Subcutaneous abdominal adipose tissue (tissue), 5 donors: ENCODE results near the gene PRDM16.
A peak's percentile ranks its signal among the peaks of the same experiment; 100 is the strongest.

Experiments
- H3K27ac ChIP-seq: one replicate; pipeline ENCODE4 v1.7.0; 2013; ENCODE audit warnings: low read depth, mild to moderate bottlenecking, inconsistent platforms, low read length, moderate library complexity
- H3K27me3 ChIP-seq, 5 donors: one replicate each; pipeline ENCODE4 v1.7.0; 2013; ENCODE audit warnings: low read length in 5 of 5, inconsistent platforms in 1 of 5; ENCODE audit not compliant: control insufficient read depth in 5 of 5, insufficient read depth in 4 of 5
- H3K36me3 ChIP-seq, 5 donors: one replicate each; pipeline ENCODE4 v1.7.0; 2013; ENCODE audit warnings: low read length in 5 of 5; ENCODE audit not compliant: control insufficient read depth in 5 of 5, insufficient read depth in 5 of 5
- H3K4me1 ChIP-seq, 5 donors: one replicate each; pipeline ENCODE4 v1.7.0; 2013; ENCODE audit warnings: low read length in 5 of 5, mild to moderate bottlenecking in 3 of 5, moderate library complexity in 1 of 5; ENCODE audit not compliant: control insufficient read depth in 5 of 5, insufficient read depth in 5 of 5
- H3K4me3 ChIP-seq, 5 donors: one replicate each; pipeline ENCODE4 v1.7.0; 2013; ENCODE audit warnings: low read length in 5 of 5, low read depth in 1 of 5
- H3K9ac ChIP-seq, 5 donors: one replicate each; pipeline ENCODE4 v1.7.0; 2013; ENCODE audit warnings: low read length in 5 of 5, mild to moderate bottlenecking in 4 of 5, moderate library complexity in 3 of 5
- H3K9me3 ChIP-seq, 5 donors: one replicate each; pipeline ENCODE4 v1.7.0; 2013; ENCODE audit warnings: low read length in 5 of 5; ENCODE audit not compliant: control insufficient read depth in 5 of 5
- donor health status: healthy.
- donor health status: healthy.
- donor health status: healthy.
- donor health status: healthy.
- donor health status: healthy.

PRDM16 gene

GRCh38 chr1:3393024-3393986 is 324.3 kb downstream of the PRDM16 start:
- H3K27ac ChIP-seq: no peak overlapping the region
- H3K36me3 ChIP-seq: no peaks in the 10 kb centered on the region
- H3K4me1 ChIP-seq: peaks cover 0 to 9% (median 7%) of the 10 kb centered on the region in 5 donors
- no peak overlapping the region for H3K9ac ChIP-seq
- no peaks in the 10 kb centered on the region for H3K9me3 ChIP-seq
- H3K27me3 ChIP-seq: peaks cover 26 to 63% (median 54%) of the 10 kb centered on the region in 5 donors
- H3K4me3 ChIP-seq: peak overlapping the region in 1 of 5 donors; percentile 37

DNA sequence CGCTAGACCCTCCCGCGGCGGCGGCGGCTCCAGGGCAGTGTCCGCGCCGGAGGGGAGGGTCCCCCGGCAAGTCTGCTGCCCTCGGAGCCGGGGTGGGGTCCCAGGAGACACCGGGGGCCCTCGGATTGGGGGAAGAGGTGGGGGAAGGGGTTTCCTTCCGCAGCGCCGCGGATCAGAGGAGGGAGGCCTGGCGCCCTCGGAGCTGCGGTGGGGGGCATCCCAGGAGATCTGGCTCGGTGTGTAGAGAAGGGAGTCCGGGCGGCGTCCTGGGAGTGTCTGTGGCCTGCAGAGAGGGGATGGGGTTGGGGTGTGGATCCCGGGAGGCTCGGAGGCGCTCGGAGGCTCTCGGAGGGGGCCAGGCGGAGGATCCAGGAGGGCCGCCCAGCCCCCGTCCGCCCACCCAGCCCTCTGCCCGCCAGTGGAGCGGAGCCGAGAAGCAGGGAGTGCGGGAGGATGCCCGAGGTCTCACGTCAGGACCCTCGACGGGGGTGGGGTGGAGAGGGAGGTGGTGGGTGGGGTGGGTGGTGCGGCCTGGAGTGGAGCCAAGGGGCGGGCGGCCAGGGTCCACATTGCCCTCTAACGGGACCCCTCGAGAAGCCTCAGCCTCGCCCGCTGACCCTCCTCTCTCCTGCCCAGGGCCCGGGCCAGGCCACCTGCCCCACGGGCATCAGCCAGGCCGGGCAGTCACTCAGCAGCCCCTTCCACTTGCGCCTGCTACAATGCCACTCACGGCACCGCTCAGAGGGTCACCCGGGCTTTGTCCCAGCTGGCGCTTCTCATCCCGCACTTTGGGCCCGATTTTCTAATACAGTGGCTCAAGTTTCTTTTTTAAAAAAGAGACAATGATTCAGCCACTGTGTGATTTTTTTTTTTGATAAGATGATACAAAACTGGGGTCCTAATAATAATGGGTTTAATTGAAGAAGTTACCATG is 325.3 kb downstream of the PRDM16 start:
- peak overlapping the region in 1 of 5 donors; percentile 37 for H3K4me3 ChIP-seq
- H3K4me1 ChIP-seq: peaks cover 3 to 9% (median 7%) of the 10 kb centered on the region in 5 donors
- H3K9ac ChIP-seq: no peak overlapping the region
- no peaks in the 10 kb centered on the region for H3K36me3 ChIP-seq
- H3K27ac ChIP-seq: no peak overlapping the region
- no peaks in the 10 kb centered on the region for H3K9me3 ChIP-seq
- peaks cover 26 to 58% (median 47%) of the 10 kb centered on the region in 5 donors for H3K27me3 ChIP-seq

- Histone ChIP-seq H3K27me3 (peaks cover 25 to 61% (median 43%) of the 10 kb centered on the region in 5 donors), H3K9ac (no peak overlapping the region), H3K9me3 (no peaks in the 10 kb centered on the region), H3K4me3 (no peak overlapping the region), H3K4me1 (peaks cover 3 to 14% (median 9%) of the 10 kb centered on the region in 5 donors), H3K27ac (no peak overlapping the region), H3K36me3 (no peaks in the 10 kb centered on the region)
These were observed 327.4 kb downstream of the PRDM16 start for GRCh38 chr1:3396411-3396810.

GRCh38 chr1:3397311-3397710 is 328.3 kb downstream of the PRDM16 start:
- Histone ChIP-seq H3K9ac (no peak overlapping the region), H3K36me3 (no peaks in the 10 kb centered on the region), H3K4me1 (peaks cover 6 to 22% (median 9%) of the 10 kb centered on the region in 5 donors), H3K27me3 (peaks cover 20 to 53% (median 36%) of the 10 kb centered on the region in 5 donors), H3K27ac (no peak overlapping the region), H3K4me3 (no peak overlapping the region), H3K9me3 (no peaks in the 10 kb centered on the region)

DNA sequence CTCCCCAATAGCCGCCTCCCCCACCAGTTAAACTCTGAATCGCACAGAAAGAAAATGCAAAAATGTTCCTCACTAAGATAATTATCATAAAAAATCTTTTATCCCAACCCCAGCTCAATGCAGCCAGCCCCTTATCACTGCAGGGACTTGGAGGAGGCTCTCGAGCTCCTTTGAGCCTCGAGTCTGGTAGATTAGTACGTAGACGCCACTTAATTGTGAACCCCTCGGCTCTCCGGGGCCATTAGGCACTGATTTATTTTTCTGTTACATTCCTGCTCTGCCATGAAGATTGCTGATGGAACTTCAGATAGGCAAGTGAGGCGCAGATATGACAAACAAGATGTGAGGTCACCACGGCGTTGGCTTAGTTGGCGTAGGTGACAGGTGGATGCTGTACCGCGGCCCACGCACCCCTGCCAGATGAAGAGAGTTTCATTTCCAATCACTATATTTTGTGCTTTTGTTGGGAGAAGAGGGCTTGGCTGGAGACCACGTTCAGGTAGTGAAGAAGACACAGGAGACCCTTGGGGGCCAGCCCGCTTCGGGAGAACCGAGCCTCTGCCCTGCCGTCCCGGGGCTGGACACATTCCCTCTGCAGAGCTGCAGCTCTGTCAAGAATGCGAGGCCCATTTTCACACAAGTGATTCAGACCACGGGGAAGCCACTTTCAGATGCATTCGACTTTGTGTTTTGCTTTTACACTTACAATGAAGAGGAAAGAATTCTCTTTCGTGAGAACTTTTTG is 329.6 kb downstream of the PRDM16 start:
- Histone ChIP-seq H3K27ac (no peak overlapping the region), H3K4me3 (no peak overlapping the region), H3K4me1 (peaks cover 3 to 25% (median 6%) of the 10 kb centered on the region in 5 donors), H3K36me3 (no peaks in the 10 kb centered on the region), H3K9ac (no peak overlapping the region), H3K9me3 (no peaks in the 10 kb centered on the region), H3K27me3 (peaks cover 10 to 49% (median 30%) of the 10 kb centered on the region in 5 donors)

DNA sequence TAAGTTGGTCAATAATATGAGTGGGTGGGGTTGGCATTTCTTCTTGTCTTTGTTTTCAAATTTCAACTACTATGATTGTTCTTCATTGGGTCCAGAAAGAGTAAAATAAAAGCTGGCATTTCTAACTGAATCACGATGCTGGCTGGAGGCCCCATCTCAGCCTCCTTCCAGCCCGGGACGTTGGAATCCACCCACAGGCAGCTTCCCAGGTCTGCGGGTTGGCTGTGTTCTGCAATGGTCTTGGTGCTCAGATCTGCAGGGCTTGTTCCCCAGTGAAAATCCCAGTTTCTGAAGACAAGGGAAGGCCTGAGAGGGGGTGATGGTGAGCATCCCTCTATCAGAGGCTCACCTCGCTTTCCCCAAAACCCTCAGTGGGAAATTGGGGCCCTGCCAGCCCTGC is 330.7 kb downstream of the PRDM16 start:
- Histone ChIP-seq H3K36me3 (no peaks in the 10 kb centered on the region), H3K27ac (no peak overlapping the region), H3K9me3 (no peaks in the 10 kb centered on the region), H3K4me1 (peaks cover 0 to 25% (median 6%) of the 10 kb centered on the region in 5 donors), H3K4me3 (no peak overlapping the region), H3K9ac (no peak overlapping the region), H3K27me3 (peaks cover 8 to 46% (median 29%) of the 10 kb centered on the region in 5 donors)

- Histone ChIP-seq H3K4me1 (peaks cover 0 to 25% (median 6%) of the 10 kb centered on the region in 5 donors), H3K27me3 (peaks cover 3 to 34% (median 18%) of the 10 kb centered on the region in 5 donors), H3K4me3 (no peak overlapping the region), H3K36me3 (no peaks in the 10 kb centered on the region), H3K9ac (no peak overlapping the region), H3K9me3 (no peaks in the 10 kb centered on the region), H3K27ac (no peak overlapping the region)
These were observed 332.7 kb downstream of the PRDM16 start for GRCh38 chr1:3401585-3402257.

DNA sequence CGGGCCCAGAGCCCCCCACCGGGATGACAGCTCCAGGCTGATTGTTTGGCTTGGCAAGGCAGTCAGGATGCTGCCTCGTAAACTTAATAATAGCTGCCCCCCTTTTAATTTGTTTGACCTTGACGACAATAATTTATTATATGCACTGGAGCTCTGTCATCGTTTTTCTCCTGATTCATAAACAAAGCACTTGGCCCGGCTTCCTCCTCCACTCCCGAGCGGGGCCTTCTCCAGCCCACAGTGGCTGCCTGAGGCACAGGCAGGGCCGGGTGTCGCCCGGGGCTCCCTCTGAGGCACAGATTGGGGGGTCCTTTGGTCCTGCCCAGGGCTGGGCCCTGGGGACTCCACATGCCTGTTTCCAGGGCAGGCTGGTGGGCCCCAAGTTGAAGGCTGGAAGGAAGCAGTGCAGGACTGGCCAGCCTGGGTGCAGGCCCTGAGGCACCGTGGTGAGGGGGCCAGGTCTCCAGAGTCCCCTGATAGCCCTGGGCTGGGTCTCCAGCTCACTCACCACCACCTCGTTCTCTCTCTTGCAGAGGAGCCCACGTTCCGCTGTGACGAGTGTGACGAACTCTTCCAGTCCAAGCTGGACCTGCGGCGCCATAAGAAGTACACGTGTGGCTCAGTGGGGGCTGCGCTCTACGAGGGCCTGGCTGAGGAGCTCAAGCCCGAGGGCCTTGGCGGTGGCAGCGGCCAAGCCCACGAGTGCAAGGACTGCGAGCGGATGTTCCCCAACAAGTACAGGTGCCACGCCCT is 333.4 kb downstream of the PRDM16 start:
- Histone ChIP-seq H3K9me3 (no peaks in the 10 kb centered on the region), H3K27ac (no peak overlapping the region), H3K9ac (no peak overlapping the region), H3K4me3 (no peak overlapping the region), H3K4me1 (peaks cover 0 to 25% (median 6%) of the 10 kb centered on the region in 5 donors), H3K27me3 (peaks cover 2 to 28% (median 15%) of the 10 kb centered on the region in 5 donors), H3K36me3 (no peaks in the 10 kb centered on the region)
